Gastroesophageal sphincter (tissue), 4 donors: ENCODE data around the gene AGBL4. TPM values are rescaled to one million over a fixed set of nuclear protein-coding genes. Genes with fewer than 3 reads are reported as not detected.

Experiments
- ATAC-seq: fragments of 150-250 bp; one replicate; pipeline ENCODE4 v1.9.1; 2016; ENCODE audit warnings: mild to moderate bottlenecking, moderate library complexity
- H3K27ac ChIP-seq, 4 donors: fragments of 200-600 bp; sonication (generic) in 3 of 4; 1 replicate in 3 of 4; 2 replicates in 1 of 4; pipeline ENCODE4 v1.5.1; 2016 to 2019
- H3K27me3 ChIP-seq: fragments of 200-600 bp; sonication (generic); one replicate; pipeline ENCODE4 v1.5.1; 2019
- H3K36me3 ChIP-seq, 2 donors: fragments of 200-600 bp; sonication (generic); one replicate each; pipeline ENCODE4 v1.5.1; 2019; ENCODE audit warnings: control low read depth in 1 of 2
- H3K4me1 ChIP-seq, 3 donors: fragments of 200-600 bp; sonication (generic); 1 replicate in 2 of 3; 2 replicates in 1 of 3; pipeline ENCODE4 v1.5.1; 2016 to 2019; ENCODE audit warnings: control low read depth in 2 of 3
- H3K4me3 ChIP-seq, 2 donors: fragments of 200-600 bp; sonication (generic); one replicate each; pipeline ENCODE4 v1.5.1; 2019; ENCODE audit warnings: mild to moderate bottlenecking in 1 of 2, moderate library complexity in 1 of 2
- H3K9me3 ChIP-seq, 3 donors: fragments of 200-600 bp; sonication (generic); one replicate each; pipeline ENCODE4 v1.5.1; 2017 to 2019; ENCODE audit warnings: control low read depth in 2 of 3
- CTCF ChIP-seq, 4 experiments: fragments of 200-600 bp in 2 of 4; fragments of 450-650 bp in 2 of 4; sonication (generic) in 1 of 4; IDR thresholded peaks; one replicate each; pipeline ENCODE4 v1.5.1; 2017 to 2019; ENCODE audit warnings: antibody characterized with exemption in 4 of 4, mild to moderate bottlenecking in 2 of 4, moderate library complexity in 2 of 4
- EP300 ChIP-seq: sonication (generic); formaldehyde crosslinking; IDR thresholded peaks from one replicate; pipeline ENCODE4 v1.6.1; 2017; ENCODE audit warnings: antibody characterized with exemption, mild to moderate bottlenecking
- POLR2A ChIP-seq, 2 donors: fragments of 450-650 bp; IDR thresholded peaks; one replicate each; pipeline ENCODE4 v1.6.1; 2017; ENCODE audit warnings: antibody characterized with exemption in 2 of 2, mild to moderate bottlenecking in 2 of 2, moderate library complexity in 1 of 2
- POLR2AphosphoS5 ChIP-seq: sonication (generic); formaldehyde crosslinking; IDR thresholded peaks from one replicate; pipeline ENCODE4 v1.6.1; 2017; ENCODE audit warnings: antibody characterized with exemption
- WGBS, 2 donors: methylation state at CpG; one replicate each; pipeline ENCODE4 v1.1.5; 2018; ENCODE audit warnings: low coverage in 1 of 2; 5-methylcytosine and 5-hydroxymethylcytosine counted together
- total RNA-seq, 4 donors: library from RNA; depleted of rRNA; stranded (reverse); fragments of >200 nt; gene quantifications; one replicate each; pipeline ENCODE4 v1.1.0, GENCODE V29; 2016

The AGBL4 gene
- total RNA-seq, 4 donors from 2014 or later: 1.6 TPM; not detected in 3

GRCh38 chr1:49356594-49356993, 667.2 kb downstream of the AGBL4 start:
- H3K27ac ChIP-seq: no peak overlapping the region
- TF ChIP-seq POLR2AphosphoS5 (no peak), POLR2A (IDR thresholded peaks at IDR 0.05) (no peak), EP300 (no peak), CTCF (IDR thresholded peaks at IDR 0.05) (no peak)
- no peaks in the 10 kb centered on the region for H3K9me3 ChIP-seq
- H3K4me1 ChIP-seq: no peaks in the 10 kb centered on the region
- no peak overlapping the region for H3K4me3 ChIP-seq
- no peaks in the 10 kb centered on the region for H3K36me3 ChIP-seq
- H3K27me3 ChIP-seq: no peaks in the 10 kb centered on the region
- no peak for ATAC-seq

GRCh38 chr1:49351768-49352167, 672.0 kb downstream of the AGBL4 start:
- no peak overlapping the region for H3K27ac ChIP-seq
- H3K9me3 ChIP-seq: no peaks in the 10 kb centered on the region
- 62 to 75% methylated on average over 1 to 2 of the region's 2 CpGs for WGBS, 2 donors
- H3K4me3 ChIP-seq: no peak overlapping the region
- no peaks in the 10 kb centered on the region for H3K4me1 ChIP-seq
- no peaks in the 10 kb centered on the region for H3K27me3 ChIP-seq
- no peaks in the 10 kb centered on the region for H3K36me3 ChIP-seq
- ATAC-seq: no peak
- TF ChIP-seq EP300: no peak
- no peak for TF ChIP-seq CTCF (IDR thresholded peaks at IDR 0.05)
- no peak for TF ChIP-seq POLR2A (IDR thresholded peaks at IDR 0.05)
- no peak for TF ChIP-seq POLR2AphosphoS5

- Histone ChIP-seq H3K4me3 (no peak overlapping the region), H3K9me3 (no peaks in the 10 kb centered on the region), H3K27ac (no peak overlapping the region), H3K36me3 (no peaks in the 10 kb centered on the region), H3K4me1 (no peaks in the 10 kb centered on the region), H3K27me3 (no peaks in the 10 kb centered on the region)
- ATAC-seq: no peak
- 93% methylated on average over 2 of the region's 2 CpGs; no CpG with 5 or more reads in 1 of the 2 donors for WGBS, 2 donors
- no peak for TF ChIP-seq POLR2A (IDR thresholded peaks at IDR 0.05)
- TF ChIP-seq EP300: no peak
These were observed 676.9 kb downstream of the AGBL4 start for GRCh38 chr1:49346767-49347349.

- Histone ChIP-seq H3K4me1 (no peaks in the 10 kb centered on the region), H3K4me3 (no peak overlapping the region), H3K27ac (no peak overlapping the region), H3K9me3 (no peaks in the 10 kb centered on the region), H3K36me3 (no peaks in the 10 kb centered on the region), H3K27me3 (no peaks in the 10 kb centered on the region)
- WGBS, 2 donors: 75% methylated on average over 2 of the region's 2 CpGs
- ATAC-seq: no peak
- TF ChIP-seq POLR2A (IDR thresholded peaks at IDR 0.05): no peak
- TF ChIP-seq EP300: no peak
- TF ChIP-seq POLR2AphosphoS5: no peak
- TF ChIP-seq CTCF (IDR thresholded peaks at IDR 0.05): no peak
These were observed 683.2 kb downstream of the AGBL4 start for GRCh38 chr1:49340576-49340975.

GRCh38 chr1:49339043-49339442, 684.7 kb downstream of the AGBL4 start:
- ATAC-seq: no peak
- Histone ChIP-seq H3K27ac (no peak overlapping the region), H3K4me3 (no peak overlapping the region), H3K36me3 (no peaks in the 10 kb centered on the region), H3K9me3 (no peaks in the 10 kb centered on the region), H3K4me1 (no peaks in the 10 kb centered on the region), H3K27me3 (no peaks in the 10 kb centered on the region)
- WGBS, 2 donors: 70 to 81% methylated on average over 4 of the region's 4 CpGs
- TF ChIP-seq EP300 (no peak), POLR2AphosphoS5 (no peak), POLR2A (IDR thresholded peaks at IDR 0.05) (no peak), CTCF (IDR thresholded peaks at IDR 0.05) (no peak)
